Lower leg skin (tissue), 4 donors: Measurements from ENCODE around the gene F12. TPM values are rescaled to one million over a fixed set of nuclear protein-coding genes. Genes with fewer than 3 reads are reported as not detected.

Experiments used
- DNase-seq, 2 donors: peaks; one replicate each; pipeline ENCODE4 v3.0.0-alpha.2; 2019; ENCODE audit warnings: low spot score in 2 of 2
- H3K4me3 ChIP-seq: fragments of 200-600 bp; sonication (generic); 2 replicates; pipeline ENCODE4 v1.5.1; 2017; ENCODE audit warnings: mild to moderate bottlenecking, low read depth; ENCODE audit not compliant: poor library complexity, severe bottlenecking
- POLR2A ChIP-seq, 2 donors: fragments of 450-650 bp; IDR thresholded peaks; one replicate each; pipeline ENCODE4 v1.6.1; 2016 to 2017; ENCODE audit warnings: antibody characterized with exemption in 2 of 2, mild to moderate bottlenecking in 1 of 2, moderate library complexity in 1 of 2
- WGBS, 2 donors: methylation state at CpG; one replicate each; pipeline ENCODE4 v1.1.5; 2018; 5-methylcytosine and 5-hydroxymethylcytosine counted together
- intact Hi-C: fragments of 100-400 bp; cut with DNase I; formaldehyde crosslinking; loops from one replicate; pipeline ENCODE4 v1.15.0; 2023; ENCODE audit warnings: low total_unique reads
- total RNA-seq, 4 donors: library from RNA; depleted of rRNA; stranded (reverse); fragments of >200 nt; gene quantifications; one replicate each; pipeline ENCODE4 v1.1.0, GENCODE V29; 2016
- TF ChIP-seq, protein P1 (sequence below), 3 donors: fragments of 450-650 bp; IDR thresholded peaks; one replicate each; pipeline ENCODE4 v1.5.1; 2016; ENCODE audit warnings: antibody characterized with exemption in 3 of 3, mild to moderate bottlenecking in 3 of 3, moderate library complexity in 2 of 3

Gene F12
- total RNA-seq, 4 donors from 2014 or later: 1.9 to 14.5 (median 10.1) TPM

DNA sequence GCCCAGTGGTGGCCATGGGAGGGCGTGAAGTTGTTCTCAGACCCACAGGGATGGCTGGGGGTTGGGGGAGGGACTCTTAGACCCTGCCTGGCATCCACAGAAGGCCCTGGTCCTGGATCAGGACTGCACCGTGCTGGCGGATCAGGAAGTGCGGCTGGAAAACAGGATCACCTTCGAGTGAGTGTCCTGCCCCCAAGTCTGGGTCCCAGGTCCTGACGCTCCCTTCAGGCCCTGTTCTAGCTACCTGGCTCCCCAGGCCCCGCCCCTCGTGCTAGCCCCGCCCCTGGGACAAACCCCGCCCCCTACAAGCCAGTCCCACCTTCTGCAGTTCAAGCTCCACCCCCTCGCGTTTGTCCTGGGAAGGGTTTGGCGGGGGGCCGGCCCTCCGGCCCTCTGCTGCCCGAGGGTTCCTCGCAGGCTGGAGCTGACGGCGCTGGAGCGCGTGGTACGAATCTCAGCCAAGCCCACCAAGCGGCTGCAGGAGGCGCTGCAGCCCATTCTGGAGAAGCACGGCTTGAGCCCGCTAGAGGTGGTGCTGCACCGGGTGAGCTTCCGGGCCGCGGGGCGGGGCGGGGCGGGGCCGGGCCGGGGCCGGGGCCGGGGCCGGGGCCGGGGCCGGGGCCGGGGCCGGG lies 38.8 kb downstream of the F12 start:
- TF ChIP-seq POLR2A (IDR thresholded peaks at IDR 0.05): no peak
- TF ChIP-seq, protein P1, sequence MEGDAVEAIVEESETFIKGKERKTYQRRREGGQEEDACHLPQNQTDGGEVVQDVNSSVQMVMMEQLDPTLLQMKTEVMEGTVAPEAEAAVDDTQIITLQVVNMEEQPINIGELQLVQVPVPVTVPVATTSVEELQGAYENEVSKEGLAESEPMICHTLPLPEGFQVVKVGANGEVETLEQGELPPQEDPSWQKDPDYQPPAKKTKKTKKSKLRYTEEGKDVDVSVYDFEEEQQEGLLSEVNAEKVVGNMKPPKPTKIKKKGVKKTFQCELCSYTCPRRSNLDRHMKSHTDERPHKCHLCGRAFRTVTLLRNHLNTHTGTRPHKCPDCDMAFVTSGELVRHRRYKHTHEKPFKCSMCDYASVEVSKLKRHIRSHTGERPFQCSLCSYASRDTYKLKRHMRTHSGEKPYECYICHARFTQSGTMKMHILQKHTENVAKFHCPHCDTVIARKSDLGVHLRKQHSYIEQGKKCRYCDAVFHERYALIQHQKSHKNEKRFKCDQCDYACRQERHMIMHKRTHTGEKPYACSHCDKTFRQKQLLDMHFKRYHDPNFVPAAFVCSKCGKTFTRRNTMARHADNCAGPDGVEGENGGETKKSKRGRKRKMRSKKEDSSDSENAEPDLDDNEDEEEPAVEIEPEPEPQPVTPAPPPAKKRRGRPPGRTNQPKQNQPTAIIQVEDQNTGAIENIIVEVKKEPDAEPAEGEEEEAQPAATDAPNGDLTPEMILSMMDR (IDR thresholded peaks at IDR 0.05): no peak
- WGBS, 2 donors: 20 to 22% methylated on average over 20 to 25 of the region's 42 CpGs
- no peak for DNase-seq
- H3K4me3 ChIP-seq: no peak overlapping the region
- intact Hi-C loops: no loop called here

DNA sequence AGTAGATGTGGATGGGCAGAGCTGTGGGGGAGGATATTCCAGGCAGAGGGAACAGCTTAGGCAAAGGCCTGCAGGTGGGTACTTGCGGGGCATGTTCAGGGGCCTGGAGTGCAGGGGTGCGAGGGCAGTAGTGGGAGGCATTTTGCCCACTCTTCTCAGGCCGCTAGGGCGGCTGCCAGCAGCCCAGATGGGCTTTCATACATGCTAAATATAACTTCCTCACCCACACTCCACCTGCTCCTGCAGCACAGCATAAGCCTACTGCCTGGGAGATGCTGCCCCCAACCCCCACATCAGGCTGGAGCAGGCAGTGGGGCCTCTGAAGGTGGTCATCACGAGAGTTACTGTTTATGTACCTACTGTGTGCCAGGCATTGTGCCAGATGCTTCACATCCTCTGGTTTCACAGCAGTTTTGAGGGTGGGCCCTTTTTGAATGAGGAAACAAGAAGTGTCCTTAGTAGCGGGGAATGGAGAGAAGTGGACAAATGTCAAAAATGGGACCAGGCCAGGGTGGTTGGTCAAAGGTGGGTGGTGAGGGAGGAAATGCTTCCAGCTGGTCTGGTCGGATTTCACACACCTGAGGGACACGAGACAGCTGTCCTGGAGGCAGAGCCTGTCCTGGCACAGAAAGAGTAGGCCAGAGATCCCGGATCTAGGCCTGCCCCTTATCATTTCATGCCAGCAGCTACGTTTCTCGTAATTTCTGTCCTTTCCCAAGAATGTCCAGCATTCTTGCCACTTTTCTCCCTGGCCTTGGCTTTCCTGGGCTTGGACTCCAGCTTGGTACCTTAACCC lies 39.5 kb downstream of the F12 start:
- TF ChIP-seq, protein P1 (IDR thresholded peaks at IDR 0.05): no peak
- no peak for TF ChIP-seq POLR2A (IDR thresholded peaks at IDR 0.05)
- H3K4me3 ChIP-seq: no peak overlapping the region
- intact Hi-C loops: no loop called here
- no peak for DNase-seq
- WGBS, 2 donors: 68 to 69% methylated on average over 11 of the region's 11 CpGs

DNA sequence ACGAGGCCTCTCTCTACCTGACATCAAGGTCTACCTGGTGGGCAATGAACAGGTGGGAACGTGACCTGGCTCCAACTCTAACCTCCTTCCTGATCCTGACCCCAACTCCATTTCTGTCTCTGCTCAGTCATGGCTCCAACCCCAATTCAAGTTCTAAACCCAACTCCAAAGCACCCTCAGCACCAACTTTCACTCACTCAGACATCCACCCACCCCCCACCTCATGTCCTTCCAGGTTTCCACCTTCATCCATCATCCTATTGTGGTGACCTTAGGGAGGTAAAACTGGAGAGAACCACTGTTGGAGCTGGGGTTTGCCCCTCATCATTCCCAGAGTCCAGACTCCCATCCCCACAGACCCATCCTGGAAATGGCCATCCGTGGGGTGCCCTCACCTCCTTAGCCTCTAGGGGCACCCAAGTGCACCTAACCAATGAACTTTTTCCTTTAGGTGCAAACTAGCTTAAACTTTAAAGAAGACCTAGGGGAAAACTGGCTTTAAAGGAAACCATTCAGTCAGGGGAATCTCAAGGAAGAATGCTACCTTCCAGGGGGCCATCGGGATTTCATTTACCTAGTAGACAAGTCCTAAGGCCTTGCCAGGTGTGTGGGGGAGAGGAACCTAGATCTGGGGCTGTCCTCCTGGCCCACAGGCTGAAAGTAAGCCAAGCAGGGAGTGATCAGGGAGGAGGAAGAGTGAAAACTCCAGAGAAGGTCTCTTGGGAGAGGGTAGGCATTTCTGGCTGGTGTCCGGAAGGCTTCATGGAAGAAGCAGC lies 40.3 kb downstream of the F12 start:
- TF ChIP-seq, protein P1 (IDR thresholded peaks at IDR 0.05): peak in 1 of 3 donors; percentile 26
- TF ChIP-seq POLR2A (IDR thresholded peaks at IDR 0.05): no peak
- intact Hi-C loops: no loop called here
- WGBS, 2 donors: 53 to 57% methylated on average over 5 of the region's 5 CpGs

GRCh38 chr5:177367981-177368868 lies 41.1 kb downstream of the F12 start:
- H3K4me3 ChIP-seq: no peak overlapping the region
- 84 to 85% methylated on average over 29 of the region's 29 CpGs for WGBS, 2 donors
- DNase-seq: no peak
- intact Hi-C loops: no loop called here
- TF ChIP-seq POLR2A (IDR thresholded peaks at IDR 0.05): no peak
- TF ChIP-seq, protein P1 (IDR thresholded peaks at IDR 0.05): no peak

More for the DNA sequence above, 40.3 kb downstream of the F12 start:
- H3K4me3 ChIP-seq: no peak overlapping the region
- DNase-seq: no peak

DNA sequence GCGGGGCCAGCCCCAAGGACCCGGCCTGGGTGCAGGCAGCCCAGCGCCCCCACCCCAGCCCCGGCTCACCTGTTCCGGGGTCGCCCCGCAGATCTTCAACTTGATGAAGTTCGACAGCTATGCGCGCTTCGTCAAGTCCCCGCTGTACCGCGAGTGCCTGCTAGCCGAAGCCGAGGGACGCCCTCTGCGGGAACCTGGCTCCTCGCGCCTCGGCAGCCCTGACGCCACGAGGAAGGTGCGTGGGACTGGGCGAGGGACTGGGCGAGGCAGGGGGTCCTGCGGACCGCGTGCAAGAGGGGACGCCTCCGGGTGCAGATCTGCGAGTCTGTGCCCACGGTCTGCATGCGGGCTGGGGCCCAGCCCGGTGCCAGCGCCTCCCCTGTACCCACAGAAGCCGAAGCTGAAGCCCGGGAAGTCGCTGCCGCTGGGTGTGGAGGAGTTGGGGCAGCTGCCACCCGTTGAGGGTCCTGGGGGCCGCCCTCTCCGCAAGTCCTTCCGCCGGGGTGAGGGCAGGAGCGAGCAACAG lies 42.0 kb downstream of the F12 start:
- intact Hi-C loops: no loop called here
- TF ChIP-seq POLR2A (IDR thresholded peaks at IDR 0.05): no peak
- TF ChIP-seq, protein P1 (IDR thresholded peaks at IDR 0.05): no peak
- 32 to 45% methylated on average over 17 to 22 of the region's 46 CpGs for WGBS, 2 donors
- no peak for DNase-seq
- no peak overlapping the region for H3K4me3 ChIP-seq
